ENCODE measurements around the gene GPS2.

The GPS2 gene

DNA sequence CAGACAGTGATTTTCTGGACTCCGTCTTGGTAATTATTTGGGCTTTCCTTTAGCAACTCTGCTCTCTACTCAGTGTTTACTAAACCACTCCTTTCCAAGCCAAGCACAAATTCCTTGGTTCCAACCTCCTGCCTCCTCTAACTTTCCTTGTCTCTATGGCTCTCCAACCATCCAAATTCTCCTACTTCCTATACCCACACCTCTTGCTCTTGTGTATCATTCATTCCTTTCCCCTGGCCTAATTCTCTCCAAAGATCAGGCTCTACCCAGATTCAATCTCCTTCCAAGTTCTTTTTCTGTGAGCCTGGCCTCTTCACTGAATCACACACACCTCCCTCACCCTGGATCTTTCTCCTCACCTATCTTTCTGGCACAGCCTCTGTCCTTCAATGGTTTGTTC lies 12.8 kb upstream of the GPS2 start:
- Histone ChIP-seq H3K4me1 (ENCODE audit: control insufficient read depth, insufficient read depth, low read length) (peaks cover 9% of the 10 kb centered on the region), H3K9me3 (ENCODE audit: control insufficient read depth, insufficient read depth, low read depth, low read length) (no peaks in the 10 kb centered on the region), H3K36me3 (ENCODE audit: control insufficient read depth in 2 of 2, insufficient read depth in 1 of 2, low read length in 2 of 2) (peaks cover 15 to 43% of the 10 kb centered on the region in 2 experiments), H3K27ac (ENCODE audit: extremely low read depth, low read depth, low read length) (no peak overlapping the region), H3K4me3 (ENCODE audit: low read depth, low read length) (peak overlapping the region; percentile 64; the same call in 1 of the 2 replicates)
- CTCF ChIA-PET = interaction anchor here (0.7 to 5.2 kb wide), 4 partner anchors 16 to 45 kb away, joined by 3 to 50 read pairs (median 12); no protein-coding TSS in a partner anchor
- TF ChIP-seq, protein P1, sequence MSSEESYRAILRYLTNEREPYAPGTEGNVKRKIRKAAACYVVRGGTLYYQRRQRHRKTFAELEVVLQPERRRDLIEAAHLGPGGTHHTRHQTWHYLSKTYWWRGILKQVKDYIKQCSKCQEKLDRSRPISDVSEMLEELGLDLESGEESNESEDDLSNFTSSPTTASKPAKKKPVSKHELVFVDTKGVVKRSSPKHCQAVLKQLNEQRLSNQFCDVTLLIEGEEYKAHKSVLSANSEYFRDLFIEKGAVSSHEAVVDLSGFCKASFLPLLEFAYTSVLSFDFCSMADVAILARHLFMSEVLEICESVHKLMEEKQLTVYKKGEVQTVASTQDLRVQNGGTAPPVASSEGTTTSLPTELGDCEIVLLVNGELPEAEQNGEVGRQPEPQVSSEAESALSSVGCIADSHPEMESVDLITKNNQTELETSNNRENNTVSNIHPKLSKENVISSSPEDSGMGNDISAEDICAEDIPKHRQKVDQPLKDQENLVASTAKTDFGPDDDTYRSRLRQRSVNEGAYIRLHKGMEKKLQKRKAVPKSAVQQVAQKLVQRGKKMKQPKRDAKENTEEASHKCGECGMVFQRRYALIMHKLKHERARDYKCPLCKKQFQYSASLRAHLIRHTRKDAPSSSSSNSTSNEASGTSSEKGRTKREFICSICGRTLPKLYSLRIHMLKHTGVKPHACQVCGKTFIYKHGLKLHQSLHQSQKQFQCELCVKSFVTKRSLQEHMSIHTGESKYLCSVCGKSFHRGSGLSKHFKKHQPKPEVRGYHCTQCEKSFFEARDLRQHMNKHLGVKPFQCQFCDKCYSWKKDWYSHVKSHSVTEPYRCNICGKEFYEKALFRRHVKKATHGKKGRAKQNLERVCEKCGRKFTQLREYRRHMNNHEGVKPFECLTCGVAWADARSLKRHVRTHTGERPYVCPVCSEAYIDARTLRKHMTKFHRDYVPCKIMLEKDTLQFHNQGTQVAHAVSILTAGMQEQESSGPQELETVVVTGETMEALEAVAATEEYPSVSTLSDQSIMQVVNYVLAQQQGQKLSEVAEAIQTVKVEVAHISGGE (tag by site-specific recombination; conservative IDR thresholded peaks at IDR 0.05; ENCODE audit: low read depth) = peak; percentile 62; the same call in 1 of the 2 replicates
- TF ChIP-seq ZIC2 (tag by site-specific recombination; IDR thresholded peaks at IDR 0.05) = no peak
- POLR2A ChIA-PET = interaction anchor here (0.7 to 2.3 kb wide), 2 partner anchors 18 to 47 kb away, joined by 3 to 36 read pairs; partner anchors contain the start of gene SLC2A4

DNA sequence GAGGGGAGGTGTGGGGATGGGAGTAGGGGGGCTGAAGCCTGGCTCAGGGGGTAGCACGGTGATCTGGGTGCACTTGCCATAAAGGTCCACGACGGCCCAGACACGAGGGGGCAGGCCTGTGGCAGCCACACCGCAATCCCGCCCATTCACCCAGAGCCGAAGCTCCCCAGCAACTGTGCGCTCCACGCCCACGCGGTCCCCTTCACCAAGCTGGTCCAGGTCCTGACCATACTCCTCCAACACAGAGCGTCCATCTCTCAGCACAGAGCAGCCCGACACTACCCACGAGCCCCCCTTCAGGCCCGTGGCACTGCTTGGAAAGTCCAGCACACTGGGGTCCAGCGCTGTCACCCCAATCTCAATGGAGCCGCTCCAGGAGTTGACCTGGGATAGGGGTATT lies 12.3 kb upstream of the GPS2 start:
- Histone ChIP-seq H3K27ac (ENCODE audit: extremely low read depth, low read depth, low read length) (no peak overlapping the region), H3K36me3 (ENCODE audit: control insufficient read depth in 2 of 2, insufficient read depth in 1 of 2, low read length in 2 of 2) (peaks cover 18 to 48% of the 10 kb centered on the region in 2 experiments), H3K9me3 (ENCODE audit: control insufficient read depth, insufficient read depth, low read depth, low read length) (no peaks in the 10 kb centered on the region), H3K4me1 (ENCODE audit: control insufficient read depth, insufficient read depth, low read length) (peaks cover 9% of the 10 kb centered on the region), H3K4me3 (ENCODE audit: low read depth, low read length) (no peak overlapping the region)
- CTCF ChIA-PET = interaction anchor here (0.7 to 5.2 kb wide), 6 partner anchors 10 to 233 kb away, joined by 3 to 50 read pairs (median 4); partner anchors contain the start of genes POLR2A and SENP3
- TF ChIP-seq, protein P2, sequence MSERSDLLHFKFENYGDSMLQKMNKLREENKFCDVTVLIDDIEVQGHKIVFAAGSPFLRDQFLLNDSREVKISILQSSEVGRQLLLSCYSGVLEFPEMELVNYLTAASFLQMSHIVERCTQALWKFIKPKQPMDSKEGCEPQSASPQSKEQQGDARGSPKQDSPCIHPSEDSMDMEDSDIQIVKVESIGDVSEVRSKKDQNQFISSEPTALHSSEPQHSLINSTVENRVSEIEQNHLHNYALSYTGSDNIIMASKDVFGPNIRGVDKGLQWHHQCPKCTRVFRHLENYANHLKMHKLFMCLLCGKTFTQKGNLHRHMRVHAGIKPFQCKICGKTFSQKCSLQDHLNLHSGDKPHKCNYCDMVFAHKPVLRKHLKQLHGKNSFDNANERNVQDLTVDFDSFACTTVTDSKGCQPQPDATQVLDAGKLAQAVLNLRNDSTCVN (tag by site-specific recombination; optimal IDR thresholded peaks at IDR 0.05) = peak; percentile 10
- TF ChIP-seq ZNF2 (tag by site-specific recombination; IDR thresholded peaks at IDR 0.05) (no peak), ZNF10 (tag by site-specific recombination; IDR thresholded peaks at IDR 0.05) (no peak), ZFHX2 (tag by site-specific recombination; conservative IDR thresholded peaks at IDR 0.05) (peak; percentile 21), EGR2 (tag by site-specific recombination; IDR thresholded peaks at IDR 0.05; ENCODE audit: low read depth) (0 out of 2 replicates have a peak, but pooled peaks have one; percentile 21)
- POLR2A ChIA-PET = interaction anchor here (0.9 kb wide), 1 partner anchor 251 kb away, joined by 4 read pairs; no protein-coding TSS in a partner anchor

DNA sequence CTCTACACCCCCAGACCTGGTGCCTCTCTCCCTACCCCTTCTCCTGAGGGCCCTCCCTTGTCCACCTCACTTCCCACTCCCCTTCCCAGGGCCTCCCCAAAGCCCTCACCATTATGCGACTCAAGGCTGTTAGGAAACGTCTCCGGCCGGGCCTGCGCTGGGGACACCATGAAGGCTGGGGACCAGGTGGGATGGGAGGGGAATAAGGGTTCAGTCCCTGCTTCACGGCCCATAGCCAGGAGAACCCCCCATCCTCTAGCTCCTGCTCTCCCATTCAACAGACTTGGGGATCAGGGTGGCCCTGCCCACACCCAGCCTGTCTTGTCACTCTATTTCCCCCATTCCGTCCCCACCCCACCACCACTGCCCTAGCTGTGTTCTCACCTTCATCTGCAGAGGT lies 11.9 kb upstream of the GPS2 start:
- Histone ChIP-seq H3K4me1 (ENCODE audit: control insufficient read depth, insufficient read depth, low read length) (peaks cover 9% of the 10 kb centered on the region), H3K36me3 (ENCODE audit: control insufficient read depth in 2 of 2, insufficient read depth in 1 of 2, low read length in 2 of 2) (peaks cover 22 to 53% of the 10 kb centered on the region in 2 experiments), H3K27ac (ENCODE audit: extremely low read depth, low read depth, low read length) (no peak overlapping the region), H3K4me3 (ENCODE audit: low read depth, low read length) (no peak overlapping the region), H3K9me3 (ENCODE audit: control insufficient read depth, insufficient read depth, low read depth, low read length) (no peaks in the 10 kb centered on the region)
- POLR2A ChIA-PET = interaction anchor here (0.8 to 0.9 kb wide), 2 partner anchors 177 to 252 kb away, joined by 3 to 4 read pairs; no protein-coding TSS in a partner anchor
- CTCF ChIA-PET = interaction anchor here (0.7 to 5.2 kb wide), 7 partner anchors 10 to 234 kb away, joined by 3 to 50 read pairs (median 6); partner anchors contain the start of genes POLR2A and SENP3
- TF ChIP-seq ZNF791 (tag by site-specific recombination; IDR thresholded peaks at IDR 0.05) = no peak
- TF ChIP-seq ZNF302 (tag by site-specific recombination; IDR thresholded peaks at IDR 0.05; ENCODE audit: low read depth) = no peak
- TF ChIP-seq ZNF521 (tag by site-specific recombination; IDR thresholded peaks at IDR 0.05) = no peak
- TF ChIP-seq, protein P3, sequence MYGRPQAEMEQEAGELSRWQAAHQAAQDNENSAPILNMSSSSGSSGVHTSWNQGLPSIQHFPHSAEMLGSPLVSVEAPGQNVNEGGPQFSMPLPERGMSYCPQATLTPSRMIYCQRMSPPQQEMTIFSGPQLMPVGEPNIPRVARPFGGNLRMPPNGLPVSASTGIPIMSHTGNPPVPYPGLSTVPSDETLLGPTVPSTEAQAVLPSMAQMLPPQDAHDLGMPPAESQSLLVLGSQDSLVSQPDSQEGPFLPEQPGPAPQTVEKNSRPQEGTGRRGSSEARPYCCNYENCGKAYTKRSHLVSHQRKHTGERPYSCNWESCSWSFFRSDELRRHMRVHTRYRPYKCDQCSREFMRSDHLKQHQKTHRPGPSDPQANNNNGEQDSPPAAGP (tag by site-specific recombination; IDR thresholded peaks at IDR 0.05) = no peak
- no peak for TF ChIP-seq KLF1 (tag by site-specific recombination; IDR thresholded peaks at IDR 0.05)
- TF ChIP-seq ZNF629 (tag by site-specific recombination; IDR thresholded peaks at IDR 0.05) = no peak
- TF ChIP-seq, protein P4, sequence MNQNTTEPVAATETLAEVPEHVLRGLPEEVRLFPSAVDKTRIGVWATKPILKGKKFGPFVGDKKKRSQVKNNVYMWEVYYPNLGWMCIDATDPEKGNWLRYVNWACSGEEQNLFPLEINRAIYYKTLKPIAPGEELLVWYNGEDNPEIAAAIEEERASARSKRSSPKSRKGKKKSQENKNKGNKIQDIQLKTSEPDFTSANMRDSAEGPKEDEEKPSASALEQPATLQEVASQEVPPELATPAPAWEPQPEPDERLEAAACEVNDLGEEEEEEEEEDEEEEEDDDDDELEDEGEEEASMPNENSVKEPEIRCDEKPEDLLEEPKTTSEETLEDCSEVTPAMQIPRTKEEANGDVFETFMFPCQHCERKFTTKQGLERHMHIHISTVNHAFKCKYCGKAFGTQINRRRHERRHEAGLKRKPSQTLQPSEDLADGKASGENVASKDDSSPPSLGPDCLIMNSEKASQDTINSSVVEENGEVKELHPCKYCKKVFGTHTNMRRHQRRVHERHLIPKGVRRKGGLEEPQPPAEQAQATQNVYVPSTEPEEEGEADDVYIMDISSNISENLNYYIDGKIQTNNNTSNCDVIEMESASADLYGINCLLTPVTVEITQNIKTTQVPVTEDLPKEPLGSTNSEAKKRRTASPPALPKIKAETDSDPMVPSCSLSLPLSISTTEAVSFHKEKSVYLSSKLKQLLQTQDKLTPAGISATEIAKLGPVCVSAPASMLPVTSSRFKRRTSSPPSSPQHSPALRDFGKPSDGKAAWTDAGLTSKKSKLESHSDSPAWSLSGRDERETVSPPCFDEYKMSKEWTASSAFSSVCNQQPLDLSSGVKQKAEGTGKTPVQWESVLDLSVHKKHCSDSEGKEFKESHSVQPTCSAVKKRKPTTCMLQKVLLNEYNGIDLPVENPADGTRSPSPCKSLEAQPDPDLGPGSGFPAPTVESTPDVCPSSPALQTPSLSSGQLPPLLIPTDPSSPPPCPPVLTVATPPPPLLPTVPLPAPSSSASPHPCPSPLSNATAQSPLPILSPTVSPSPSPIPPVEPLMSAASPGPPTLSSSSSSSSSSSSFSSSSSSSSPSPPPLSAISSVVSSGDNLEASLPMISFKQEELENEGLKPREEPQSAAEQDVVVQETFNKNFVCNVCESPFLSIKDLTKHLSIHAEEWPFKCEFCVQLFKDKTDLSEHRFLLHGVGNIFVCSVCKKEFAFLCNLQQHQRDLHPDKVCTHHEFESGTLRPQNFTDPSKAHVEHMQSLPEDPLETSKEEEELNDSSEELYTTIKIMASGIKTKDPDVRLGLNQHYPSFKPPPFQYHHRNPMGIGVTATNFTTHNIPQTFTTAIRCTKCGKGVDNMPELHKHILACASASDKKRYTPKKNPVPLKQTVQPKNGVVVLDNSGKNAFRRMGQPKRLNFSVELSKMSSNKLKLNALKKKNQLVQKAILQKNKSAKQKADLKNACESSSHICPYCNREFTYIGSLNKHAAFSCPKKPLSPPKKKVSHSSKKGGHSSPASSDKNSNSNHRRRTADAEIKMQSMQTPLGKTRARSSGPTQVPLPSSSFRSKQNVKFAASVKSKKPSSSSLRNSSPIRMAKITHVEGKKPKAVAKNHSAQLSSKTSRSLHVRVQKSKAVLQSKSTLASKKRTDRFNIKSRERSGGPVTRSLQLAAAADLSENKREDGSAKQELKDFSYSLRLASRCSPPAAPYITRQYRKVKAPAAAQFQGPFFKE (tag by site-specific recombination; IDR thresholded peaks at IDR 0.05; ENCODE audit: borderline replicate concordance) = no peak
- TF ChIP-seq ZNF843 (tag by site-specific recombination; IDR thresholded peaks at IDR 0.05) = no peak

Data from HEK293 (cell line).